Stimulated activated CD8-positive, alpha-beta memory T cell treated with anti-CD3 and anti-CD28 coated beads, Interleukin-4, amount 100 ng/mL, for 48 hours (primary cell): ENCODE results near the gene RAD51B.

Experiments used
- DNase-seq: peaks from one replicate; pipeline ENCODE4 v3.0.0-alpha.2; 2020

The RAD51B gene

GRCh38 chr14:68315081-68315480 is 495.5 kb downstream of the RAD51B start:
- DNase-seq: no peak

GRCh38 chr14:68316078-68316868 is 496.7 kb downstream of the RAD51B start:
- no peak for DNase-seq

- DNase-seq: no peak
Observed at GRCh38 chr14:68317239-68317638, 497.7 kb downstream of the RAD51B start.

GRCh38 chr14:68318828-68319227 is 499.2 kb downstream of the RAD51B start:
- DNase-seq: no peak

- no peak for DNase-seq
Observed at GRCh38 chr14:68320495-68320894, 500.9 kb downstream of the RAD51B start.

- DNase-seq: no peak
Observed at GRCh38 chr14:68322940-68323620, 503.5 kb downstream of the RAD51B start.

- no peak for DNase-seq
Observed at GRCh38 chr14:68325267-68325807, 505.8 kb downstream of the RAD51B start.

- DNase-seq: no peak
Observed at GRCh38 chr14:68327231-68327630, 507.7 kb downstream of the RAD51B start.

- no peak for DNase-seq
Observed at GRCh38 chr14:68328509-68328908, 508.9 kb downstream of the RAD51B start.

DNA sequence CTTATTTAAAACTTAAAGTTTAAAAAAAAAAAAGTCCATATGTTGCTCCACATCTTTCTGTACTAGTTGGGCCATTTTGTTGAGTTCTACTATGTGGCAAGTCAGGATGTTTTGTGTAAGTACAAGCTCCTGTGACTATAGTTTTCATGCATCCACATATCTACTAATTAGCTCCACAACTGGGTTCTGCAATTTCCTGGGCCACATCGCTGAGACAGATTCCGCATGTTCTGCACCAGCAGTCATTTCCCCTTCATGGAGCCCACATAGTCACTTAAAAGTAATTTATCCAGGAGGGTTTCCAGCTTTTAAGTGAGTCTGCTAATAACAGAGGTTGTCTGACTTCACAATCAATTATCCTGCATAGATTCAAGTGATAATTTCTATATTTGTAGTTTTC is 511.8 kb downstream of the RAD51B start:
- DNase-seq: no peak

DNA sequence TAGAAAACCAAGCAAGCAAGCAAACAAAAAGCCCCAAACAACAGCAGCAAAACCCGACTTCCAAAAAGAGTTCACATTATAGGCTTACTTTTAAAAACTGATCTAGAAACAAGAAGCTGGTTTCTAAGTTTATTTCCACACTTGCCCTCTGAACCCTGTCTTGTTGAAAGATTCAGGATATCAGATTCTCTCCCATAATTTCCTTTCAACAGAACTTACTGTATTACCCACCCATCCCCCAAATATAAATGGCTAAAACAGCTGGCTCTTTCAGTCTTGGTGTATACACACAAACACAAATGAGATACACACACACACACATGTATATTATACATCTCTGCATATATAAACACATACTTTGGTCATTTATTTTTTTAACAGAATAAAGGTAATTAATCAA is 512.4 kb downstream of the RAD51B start:
- DNase-seq: no peak

- no peak for DNase-seq
Observed at GRCh38 chr14:68333262-68333661, 513.7 kb downstream of the RAD51B start.

- no peak for DNase-seq
Observed at GRCh38 chr14:68335312-68335711, 515.7 kb downstream of the RAD51B start.

DNA sequence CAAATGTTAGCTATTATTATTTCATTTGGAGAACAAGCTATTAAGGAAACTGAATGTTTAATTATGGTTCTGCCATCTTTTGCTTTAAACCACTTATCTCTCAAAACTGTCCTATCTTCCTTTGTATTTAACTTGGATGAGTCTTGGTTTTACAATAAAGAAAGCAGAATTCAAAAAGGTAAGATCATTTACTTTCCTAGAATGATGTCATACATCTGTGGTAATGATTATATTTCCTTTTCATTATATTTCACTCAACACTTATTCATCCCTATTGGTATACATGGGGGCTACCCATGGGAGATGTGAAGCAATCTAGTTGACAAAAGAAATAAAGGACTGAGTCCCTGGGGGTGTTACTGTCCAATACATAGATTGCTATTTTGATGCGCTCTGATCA is 516.6 kb downstream of the RAD51B start:
- DNase-seq: no peak

- no peak for DNase-seq
Observed at GRCh38 chr14:68337279-68337678, 517.7 kb downstream of the RAD51B start.

DNA sequence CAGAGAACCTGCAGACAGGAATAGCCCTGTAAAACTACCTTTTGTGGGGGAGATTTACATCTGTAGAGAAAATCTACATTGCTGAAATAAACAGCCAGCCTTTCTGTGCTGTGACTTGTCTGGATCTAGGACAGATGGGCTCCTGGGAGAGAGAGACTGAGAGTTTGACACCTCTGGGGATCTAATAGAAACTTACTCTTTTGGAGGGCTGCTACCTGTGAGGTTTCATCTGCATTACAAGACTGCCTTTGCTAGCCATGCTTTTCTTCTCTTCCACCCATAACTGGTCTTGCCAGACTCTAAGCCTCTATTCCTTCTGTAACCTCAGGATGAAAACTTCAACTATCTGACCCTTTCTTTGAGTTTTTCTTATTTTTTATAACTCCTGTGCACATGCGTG is 520.7 kb downstream of the RAD51B start:
- DNase-seq: no peak

DNA sequence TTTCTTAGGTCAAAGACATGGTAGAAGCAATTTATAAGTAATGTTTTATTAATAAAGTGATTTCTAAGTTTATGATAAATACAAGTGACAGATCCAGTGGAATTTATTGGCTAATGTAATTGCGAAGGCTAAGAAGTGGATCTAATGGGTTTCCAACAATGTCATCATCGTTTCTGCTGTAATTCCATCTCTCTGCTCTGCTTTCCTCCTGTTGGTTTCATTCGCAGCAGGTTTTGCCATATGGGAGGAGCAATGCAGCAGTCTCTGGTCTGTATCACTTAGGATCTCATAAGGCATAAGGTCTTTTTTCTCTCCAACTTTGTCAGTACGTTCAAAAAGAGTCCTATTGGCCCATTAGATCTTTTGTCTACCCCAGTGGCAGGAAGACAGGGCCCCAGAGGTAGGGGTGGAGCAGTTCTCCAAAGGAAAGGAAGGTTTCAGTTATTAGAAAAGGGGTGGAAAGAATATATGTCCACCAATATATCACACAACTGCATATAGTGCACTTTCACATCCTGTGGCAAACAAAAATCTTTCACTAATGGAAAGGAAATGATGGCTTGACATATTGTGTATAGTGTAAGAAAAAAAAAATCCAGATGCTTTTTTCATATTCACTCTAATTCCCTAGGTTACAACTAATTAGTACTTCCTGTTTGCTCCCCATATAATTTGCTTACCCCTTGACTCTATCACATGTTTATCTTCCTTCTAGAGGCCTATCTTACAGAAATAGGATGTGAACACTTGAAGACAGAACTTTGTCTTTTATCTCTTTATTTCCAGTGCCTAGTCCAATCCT is 522.0 kb downstream of the RAD51B start:
- no peak for DNase-seq

DNA sequence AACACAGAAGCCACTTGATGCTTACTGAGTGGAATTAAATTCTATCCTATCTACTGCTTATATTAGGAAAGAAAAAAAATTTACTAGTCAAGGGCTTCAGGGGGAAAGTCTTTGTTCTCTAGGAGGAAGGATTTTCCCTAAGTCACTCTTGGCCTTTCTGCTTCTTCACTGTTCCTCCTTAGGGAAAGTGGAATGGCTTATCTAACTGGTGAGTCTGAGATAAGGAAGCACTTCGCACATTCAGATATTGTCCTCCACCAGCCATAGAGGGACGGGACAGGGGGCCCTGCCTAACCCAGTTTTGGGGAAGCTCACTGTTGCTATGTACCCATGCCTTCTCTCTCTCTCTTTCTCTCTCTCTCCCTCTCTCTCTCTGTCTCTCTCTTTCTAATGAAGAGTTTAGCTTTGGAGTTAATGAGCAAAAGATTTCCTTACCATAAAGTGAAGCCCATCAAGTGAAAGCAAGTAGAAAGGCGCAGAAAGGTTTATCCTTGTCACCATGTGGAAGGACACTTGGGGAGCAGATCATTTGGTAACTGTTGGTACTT is 522.7 kb downstream of the RAD51B start:
- no peak for DNase-seq

DNA sequence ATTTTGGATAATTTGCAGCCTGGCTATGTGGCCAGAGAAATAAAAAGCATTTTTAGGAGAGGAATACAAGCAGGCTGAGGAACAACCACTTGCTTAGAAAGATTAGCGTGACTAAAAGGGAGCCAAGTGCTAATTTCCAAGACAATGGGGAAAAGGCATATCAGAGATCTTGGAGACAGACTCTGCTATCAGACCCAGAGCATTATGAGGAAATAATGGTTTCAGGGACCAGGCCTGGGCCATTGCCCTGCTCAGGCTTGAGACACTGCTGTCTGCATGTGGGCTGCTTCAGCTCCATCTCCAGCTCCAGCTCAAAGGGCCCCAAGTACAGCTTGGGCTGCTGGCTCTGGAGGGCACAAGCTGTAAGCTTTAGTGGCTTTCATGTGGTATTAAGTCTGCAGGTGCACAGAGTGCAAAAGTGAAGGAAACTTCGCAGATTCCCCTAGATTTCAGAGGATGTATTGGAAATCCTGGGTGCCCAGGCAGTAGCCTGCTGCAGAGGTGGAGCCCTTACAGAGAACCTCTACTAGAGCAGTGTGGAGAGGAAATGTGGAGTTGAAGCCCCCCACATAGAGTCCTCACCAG is 524.0 kb downstream of the RAD51B start:
- no peak for DNase-seq

DNA sequence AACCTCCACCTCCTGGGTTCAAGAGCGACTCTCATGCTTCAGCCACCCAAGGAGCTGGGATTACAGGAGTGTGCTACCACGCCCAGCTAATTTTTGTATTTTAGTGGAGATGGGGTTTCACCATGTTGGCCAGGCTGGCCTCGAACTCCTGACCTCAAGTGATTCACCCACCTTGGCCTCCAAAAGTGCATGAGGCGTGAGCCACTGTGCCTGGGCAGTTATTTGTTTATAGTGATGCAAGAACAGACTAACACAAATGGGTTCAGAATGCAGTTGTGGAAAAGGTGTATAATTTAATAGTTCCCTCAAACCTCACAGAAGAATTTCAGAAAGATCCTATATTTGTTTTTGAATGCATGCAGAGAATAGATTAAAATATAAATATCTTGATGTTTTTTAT is 526.2 kb downstream of the RAD51B start:
- DNase-seq: no peak

- no peak for DNase-seq
Observed at GRCh38 chr14:68346556-68347343, 527.2 kb downstream of the RAD51B start.
